ENCODE data around the gene ING3.

ING3 gene

GRCh38 chr7:120990468-120991118 is 40.0 kb downstream of the ING3 start:
- DNase-seq, result no peak

- DNase-seq, result no peak
These were observed 40.6 kb downstream of the ING3 start for GRCh38 chr7:120991161-120991560.

GRCh38 chr7:120991581-120991980 is 41.0 kb downstream of the ING3 start:
- no peak for DNase-seq

GRCh38 chr7:120992272-120992964 is 41.8 kb downstream of the ING3 start:
- DNase-seq, result no peak

GRCh38 chr7:120992965-120993494 is 42.5 kb downstream of the ING3 start:
- no peak for DNase-seq

- no peak for DNase-seq
These were observed 43.1 kb downstream of the ING3 start for GRCh38 chr7:120993553-120994191.

GRCh38 chr7:120994512-120995410 is 44.2 kb downstream of the ING3 start:
- DNase-seq, result no peak

- DNase-seq, result no peak
These were observed 45.1 kb downstream of the ING3 start for GRCh38 chr7:120995654-120996053.

- DNase-seq, result no peak
These were observed 45.9 kb downstream of the ING3 start for GRCh38 chr7:120996333-120996987.

GRCh38 chr7:120996988-120997345 is 46.4 kb downstream of the ING3 start:
- no peak for DNase-seq

- DNase-seq, result no peak
These were observed 47.4 kb downstream of the ING3 start for GRCh38 chr7:120997882-120998474.

GRCh38 chr7:120998520-120998919 is 47.9 kb downstream of the ING3 start:
- DNase-seq, result no peak

GRCh38 chr7:120998996-120999565 is 48.5 kb downstream of the ING3 start:
- no peak for DNase-seq

- DNase-seq, result no peak
These were observed 49.8 kb downstream of the ING3 start for GRCh38 chr7:121000081-121000983.

GRCh38 chr7:121001234-121001906 is 50.8 kb downstream of the ING3 start:
- no peak for DNase-seq

GRCh38 chr7:121002048-121002756 is 51.6 kb downstream of the ING3 start:
- no peak for DNase-seq

- DNase-seq, result no peak
These were observed 52.2 kb downstream of the ING3 start for GRCh38 chr7:121002757-121003200.

GRCh38 chr7:121003986-121004685 is 53.6 kb downstream of the ING3 start:
- DNase-seq, result no peak
